Tibial nerve (tissue), 4 donors: Measurements from ENCODE around the gene SLC39A9. TPM values are rescaled to one million over a fixed set of nuclear protein-coding genes. Genes with fewer than 3 reads are reported as not detected.
"Not testable (repeated sequence)": the region's sequence is repeated elsewhere in the genome, so short reads cannot be mapped to it uniquely, and the experiment has no call there.

ENCODE experiments used
- DNase-seq, 2 donors: peaks; one replicate each; pipeline ENCODE4 v3.0.0-alpha.2; 2019; ENCODE audit warnings: low spot score in 2 of 2
- H3K27ac ChIP-seq, 4 donors: fragments of 200-600 bp; sonication (generic) in 3 of 4; one replicate each; pipeline ENCODE4 v1.5.1; 2017 to 2019; ENCODE audit warnings: mild to moderate bottlenecking in 1 of 4
- H3K27me3 ChIP-seq, 2 donors: fragments of 200-600 bp; sonication (generic) in 1 of 2; one replicate each; pipeline versions ENCODE4 v1.5.1 to v1.6.0; 2017 to 2019
- H3K36me3 ChIP-seq, 3 donors: fragments of 200-600 bp; sonication (generic); one replicate each; pipeline ENCODE4 v1.5.1; 2018 to 2019
- H3K4me1 ChIP-seq, 4 donors: fragments of 200-600 bp; sonication (generic) in 3 of 4; one replicate each; pipeline ENCODE4 v1.5.1; 2017 to 2019
- H3K4me3 ChIP-seq, 4 donors: fragments of 200-600 bp; sonication (generic) in 3 of 4; one replicate each; pipeline ENCODE4 v1.5.1; 2017 to 2019; ENCODE audit warnings: mild to moderate bottlenecking in 1 of 4, moderate library complexity in 1 of 4
- H3K9me3 ChIP-seq, 4 donors: fragments of 200-600 bp; sonication (generic) in 3 of 4; one replicate each; pipeline ENCODE4 v1.5.1; 2017 to 2019
- EP300 ChIP-seq, 2 donors: sonication (generic); formaldehyde crosslinking; IDR thresholded peaks; one replicate each; pipeline ENCODE4 v1.6.1; 2017; ENCODE audit warnings: antibody characterized with exemption in 2 of 2, mild to moderate bottlenecking in 1 of 2
- POLR2A ChIP-seq, 2 donors: fragments of 450-650 bp; IDR thresholded peaks; one replicate each; pipeline ENCODE4 v1.6.1; 2017; ENCODE audit warnings: antibody characterized with exemption in 2 of 2, mild to moderate bottlenecking in 2 of 2, moderate library complexity in 2 of 2
- WGBS, 2 donors: methylation state at CpG; one replicate each; pipeline ENCODE4 v1.1.5; 2018; 5-methylcytosine and 5-hydroxymethylcytosine counted together
- total RNA-seq, 4 donors: library from RNA; depleted of rRNA; stranded (reverse); fragments of >200 nt; gene quantifications; one replicate each; pipeline ENCODE4 v1.1.0, GENCODE V29; 2016
- TF ChIP-seq, protein P1 (sequence below), 5 experiments: fragments of 200-600 bp in 3 of 5; fragments of 450-650 bp in 2 of 5; sonication (generic) in 3 of 5; IDR thresholded peaks; one replicate each; pipeline ENCODE4 v1.5.1; 2016 to 2019; ENCODE audit warnings: antibody characterized with exemption in 5 of 5, mild to moderate bottlenecking in 3 of 5, moderate library complexity in 2 of 5

Gene SLC39A9
- total RNA-seq, 4 donors from 2014 or later: 52.2 to 68.4 (median 64.4) TPM

DNA sequence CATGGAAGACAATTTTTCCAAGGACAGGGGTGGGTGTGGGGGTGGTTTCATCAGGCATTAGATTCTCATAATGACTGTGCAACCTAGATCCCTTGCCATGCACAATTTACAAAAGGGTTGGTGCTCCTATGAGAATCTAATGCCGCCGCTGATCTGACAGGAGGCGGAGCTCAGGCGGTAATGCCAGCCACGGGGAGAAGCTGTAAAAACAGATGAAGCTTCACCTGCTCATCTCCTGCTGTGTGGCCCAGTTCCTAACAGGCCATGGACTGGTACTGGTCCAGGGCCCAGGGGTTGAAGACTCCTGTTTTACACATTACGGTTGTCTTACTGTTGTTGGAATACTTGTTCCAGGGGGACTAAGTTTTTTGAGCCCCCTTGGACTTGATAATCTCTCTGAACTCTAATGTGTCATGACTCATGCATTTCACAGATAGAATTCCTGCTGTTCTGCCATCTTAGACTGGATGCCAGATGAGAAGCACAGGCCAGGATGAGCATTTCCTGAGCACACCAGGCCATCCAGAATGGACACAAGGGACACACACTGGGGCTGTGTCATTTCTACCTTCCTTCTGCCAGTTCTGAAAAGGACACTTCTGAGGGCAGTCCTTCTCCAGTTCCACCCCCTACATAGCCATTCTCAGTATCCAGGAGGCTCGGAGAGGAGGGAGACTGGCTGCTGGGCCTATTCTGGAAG, 91.9 kb downstream of the SLC39A9 start:
- TF ChIP-seq EP300 (IDR thresholded peaks at IDR 0.05) (no peak), POLR2A (IDR thresholded peaks at IDR 0.05) (no peak)
- TF ChIP-seq, protein P1, sequence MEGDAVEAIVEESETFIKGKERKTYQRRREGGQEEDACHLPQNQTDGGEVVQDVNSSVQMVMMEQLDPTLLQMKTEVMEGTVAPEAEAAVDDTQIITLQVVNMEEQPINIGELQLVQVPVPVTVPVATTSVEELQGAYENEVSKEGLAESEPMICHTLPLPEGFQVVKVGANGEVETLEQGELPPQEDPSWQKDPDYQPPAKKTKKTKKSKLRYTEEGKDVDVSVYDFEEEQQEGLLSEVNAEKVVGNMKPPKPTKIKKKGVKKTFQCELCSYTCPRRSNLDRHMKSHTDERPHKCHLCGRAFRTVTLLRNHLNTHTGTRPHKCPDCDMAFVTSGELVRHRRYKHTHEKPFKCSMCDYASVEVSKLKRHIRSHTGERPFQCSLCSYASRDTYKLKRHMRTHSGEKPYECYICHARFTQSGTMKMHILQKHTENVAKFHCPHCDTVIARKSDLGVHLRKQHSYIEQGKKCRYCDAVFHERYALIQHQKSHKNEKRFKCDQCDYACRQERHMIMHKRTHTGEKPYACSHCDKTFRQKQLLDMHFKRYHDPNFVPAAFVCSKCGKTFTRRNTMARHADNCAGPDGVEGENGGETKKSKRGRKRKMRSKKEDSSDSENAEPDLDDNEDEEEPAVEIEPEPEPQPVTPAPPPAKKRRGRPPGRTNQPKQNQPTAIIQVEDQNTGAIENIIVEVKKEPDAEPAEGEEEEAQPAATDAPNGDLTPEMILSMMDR (IDR thresholded peaks at IDR 0.05): no peak
- no peaks in the 10 kb centered on the region for H3K4me1 ChIP-seq
- H3K27ac ChIP-seq: no peak overlapping the region
- H3K4me3 ChIP-seq: no peak overlapping the region
- H3K27me3 ChIP-seq: peaks cover 0 to 26% of the 10 kb centered on the region in 2 donors
- 71 to 81% methylated on average over 3 to 7 of the region's 7 CpGs for WGBS, 2 donors
- no peaks in the 10 kb centered on the region for H3K36me3 ChIP-seq
- H3K9me3 ChIP-seq: no peaks in the 10 kb centered on the region
- no peak for DNase-seq

DNA sequence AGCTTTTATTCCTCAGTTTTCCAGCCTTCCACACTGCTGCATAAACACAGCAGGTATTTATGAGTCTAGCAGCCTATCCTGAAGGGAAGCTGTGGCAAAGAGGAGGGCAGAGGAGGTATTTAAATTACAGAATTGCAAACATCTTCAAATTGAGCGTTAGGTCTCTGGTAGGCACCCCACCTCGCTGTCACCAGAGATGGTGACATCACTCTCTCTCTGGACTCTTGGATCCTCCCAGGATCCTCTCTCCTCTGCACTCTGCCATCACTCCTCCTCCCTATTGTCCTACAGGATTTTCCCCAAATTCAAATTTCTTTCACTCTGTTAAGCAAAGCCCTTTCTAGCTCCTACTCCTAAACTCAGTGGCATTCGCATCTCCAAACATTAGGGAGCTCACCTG, 92.7 kb downstream of the SLC39A9 start:
- Histone ChIP-seq H3K4me3 (no peak overlapping the region), H3K4me1 (no peaks in the 10 kb centered on the region), H3K27me3 (peaks cover 0 to 17% of the 10 kb centered on the region in 2 donors), H3K36me3 (no peaks in the 10 kb centered on the region), H3K9me3 (no peaks in the 10 kb centered on the region), H3K27ac (no peak overlapping the region)
- DNase-seq: no peak
- WGBS, 2 donors: 78 to 83% methylated on average over 3 of the region's 3 CpGs
- TF ChIP-seq POLR2A (IDR thresholded peaks at IDR 0.05): no peak
- TF ChIP-seq EP300 (IDR thresholded peaks at IDR 0.05): no peak
- TF ChIP-seq, protein P1 (IDR thresholded peaks at IDR 0.05): no peak

DNA sequence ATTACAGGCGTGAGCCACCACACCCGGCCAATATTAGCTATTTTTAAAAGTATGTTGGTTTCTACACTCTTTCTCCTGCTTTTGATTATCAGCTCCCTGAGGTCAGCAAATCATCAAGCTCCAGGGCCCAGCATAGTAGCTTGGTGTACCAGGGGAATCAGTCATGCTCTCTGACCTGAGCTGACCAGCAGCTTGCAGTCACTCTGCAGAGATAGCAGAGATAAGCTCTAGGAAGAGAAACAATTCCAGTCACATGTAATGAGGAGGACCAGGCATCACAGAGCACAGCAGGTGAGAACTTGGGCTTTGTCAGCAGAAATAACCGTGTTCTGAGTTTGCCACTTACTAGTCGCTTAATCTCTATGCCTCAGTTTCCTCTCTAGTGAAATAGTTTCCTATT, 94.5 kb downstream of the SLC39A9 start:
- no peaks in the 10 kb centered on the region for H3K36me3 ChIP-seq
- no peak overlapping the region for H3K4me3 ChIP-seq
- WGBS, 2 donors: 80 to 82% methylated on average over 4 of the region's 4 CpGs

DNA sequence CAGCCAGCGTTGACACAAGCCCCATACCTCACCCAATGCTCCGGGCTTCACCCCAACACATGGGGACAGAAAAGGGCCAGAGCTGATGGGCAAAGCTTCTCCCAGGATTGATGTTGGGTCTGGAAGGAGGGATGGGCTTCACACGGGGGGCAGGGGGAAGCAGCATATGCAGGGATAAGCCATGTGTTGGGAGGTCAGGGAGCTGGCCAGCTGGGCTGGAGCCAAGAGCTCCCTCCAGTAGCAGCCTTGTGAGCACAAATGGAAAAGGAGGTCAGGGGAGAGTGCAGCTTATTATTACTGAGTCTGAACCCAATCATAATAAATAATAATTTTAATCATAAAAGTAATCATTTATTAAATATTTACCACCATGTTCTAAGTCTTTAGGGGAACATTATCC, 95.3 kb downstream of the SLC39A9 start:
- H3K4me3 ChIP-seq: no peak overlapping the region
- H3K27ac ChIP-seq: no peak overlapping the region
- no peak for TF ChIP-seq EP300 (IDR thresholded peaks at IDR 0.05)
- no peak for TF ChIP-seq POLR2A (IDR thresholded peaks at IDR 0.05)
- TF ChIP-seq, protein P1 (IDR thresholded peaks at IDR 0.05): no peak
- no peaks in the 10 kb centered on the region for H3K27me3 ChIP-seq
- DNase-seq: no peak
- H3K9me3 ChIP-seq: no peaks in the 10 kb centered on the region
- H3K4me1 ChIP-seq: no peaks in the 10 kb centered on the region
- no peaks in the 10 kb centered on the region for H3K36me3 ChIP-seq
- 55 to 69% methylated on average over 3 of the region's 3 CpGs for whole genome bisulfite sequencing, 2 donors

More for the DNA sequence above, 94.5 kb downstream of the SLC39A9 start:
- H3K4me1 ChIP-seq: no peaks in the 10 kb centered on the region
- TF ChIP-seq EP300 (IDR thresholded peaks at IDR 0.05): no peak
- TF ChIP-seq, protein P1 (IDR thresholded peaks at IDR 0.05): no peak
- no peak for TF ChIP-seq POLR2A (IDR thresholded peaks at IDR 0.05)
- DNase-seq: no peak
- no peak overlapping the region for H3K27ac ChIP-seq
- H3K27me3 ChIP-seq: peaks cover 0 to 2% of the 10 kb centered on the region in 2 donors
- no peaks in the 10 kb centered on the region for H3K9me3 ChIP-seq

DNA sequence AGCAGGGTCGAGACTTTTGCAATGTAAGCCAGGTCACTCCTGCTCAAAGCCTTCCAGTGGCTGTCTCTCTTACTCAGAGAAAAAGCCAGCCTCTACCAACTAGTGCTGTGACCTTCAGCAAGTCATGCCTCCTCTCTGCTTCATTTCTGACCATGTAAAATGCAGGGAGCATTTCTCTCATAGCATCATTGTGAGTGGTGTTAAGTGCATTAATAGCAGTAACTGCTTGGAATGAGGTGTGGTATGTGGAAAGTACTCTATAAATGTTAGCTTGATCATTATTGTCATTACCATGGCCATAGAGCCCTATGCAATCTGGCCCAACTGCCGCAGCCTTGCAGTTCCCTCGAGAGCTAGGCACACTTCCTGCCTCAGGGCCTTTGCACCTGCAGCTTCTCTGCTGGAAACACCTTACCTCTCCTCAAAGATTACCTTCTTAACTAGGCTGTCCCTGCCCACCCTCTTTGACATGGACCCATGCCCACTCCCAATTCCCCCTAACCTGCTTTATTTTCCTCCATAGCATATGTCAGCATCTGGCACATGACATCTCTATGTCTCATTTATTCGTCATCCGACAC, 96.9 kb downstream of the SLC39A9 start:
- no peak for TF ChIP-seq EP300 (IDR thresholded peaks at IDR 0.05)
- TF ChIP-seq, protein P1 (IDR thresholded peaks at IDR 0.05): no peak
- no peak for TF ChIP-seq POLR2A (IDR thresholded peaks at IDR 0.05)
- Histone ChIP-seq H3K36me3 (no peaks in the 10 kb centered on the region), H3K9me3 (no peaks in the 10 kb centered on the region), H3K27ac (no peak overlapping the region), H3K4me3 (no peak overlapping the region), H3K27me3 (no peaks in the 10 kb centered on the region), H3K4me1 (no peaks in the 10 kb centered on the region)
- WGBS, 2 donors: 85 to 87% methylated on average over 5 of the region's 5 CpGs
- no peak for DNase-seq

DNA sequence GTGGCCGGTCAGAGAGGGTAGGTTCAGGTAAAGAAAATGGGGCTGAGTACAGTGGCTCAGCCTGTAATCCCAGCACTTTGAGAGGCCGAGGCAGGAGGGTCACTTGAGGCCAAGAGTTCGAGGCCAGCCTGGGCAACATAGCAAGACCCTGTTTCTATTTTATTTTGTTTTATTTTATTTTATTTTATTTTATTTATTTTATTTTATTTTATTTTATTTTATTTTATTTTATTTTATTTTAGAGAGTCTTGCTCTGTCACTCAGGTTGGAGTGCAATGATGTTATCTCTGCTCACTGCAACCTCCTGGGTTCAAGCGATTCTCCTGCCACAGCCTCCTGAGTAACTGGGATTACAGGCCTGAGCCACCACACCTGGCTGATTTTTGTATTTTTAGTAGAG, 99.4 kb downstream of the SLC39A9 start:
- not testable (repeated sequence) for H3K27me3 ChIP-seq, H3K27ac ChIP-seq, H3K36me3 ChIP-seq, H3K4me3 ChIP-seq, DNase-seq, H3K9me3 ChIP-seq, H3K4me1 ChIP-seq
- WGBS, 2 donors: 94 to 95% methylated on average over 4 of the region's 4 CpGs

DNA sequence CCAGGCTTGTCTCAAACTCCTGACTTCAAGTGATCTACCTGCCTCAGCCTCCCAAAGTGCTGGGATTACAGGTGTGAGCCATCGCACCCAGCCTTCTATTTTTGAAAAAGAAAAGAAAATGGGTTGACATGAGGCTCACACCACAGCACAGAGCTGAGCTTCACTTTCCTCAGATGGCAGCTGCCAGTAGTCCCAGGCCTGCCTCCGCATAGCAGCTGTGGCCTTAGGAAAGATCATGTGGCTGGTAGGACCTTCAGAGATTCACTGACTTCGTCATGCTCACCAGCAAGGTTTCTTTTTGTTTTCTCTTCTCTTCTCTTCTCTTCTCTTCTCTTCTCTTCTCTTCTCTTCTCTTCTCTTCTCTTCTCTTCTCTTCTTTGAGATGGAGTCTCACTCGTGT, 99.8 kb downstream of the SLC39A9 start:
- WGBS, 2 donors: 95 to 96% methylated on average over 4 of the region's 4 CpGs

More for the DNA sequence above, 99.8 kb downstream of the SLC39A9 start:
- not testable (repeated sequence) for H3K27ac ChIP-seq, H3K4me1 ChIP-seq, H3K4me3 ChIP-seq, H3K36me3 ChIP-seq, H3K27me3 ChIP-seq, DNase-seq, H3K9me3 ChIP-seq
